Stimulated activated CD4-positive, alpha-beta T cell treated with anti-CD3 and anti-CD28 coated beads, Interleukin-12 subunit alpha, Interleukin-12 subunit beta, amount 100 ng/mL, for 48 hours (primary cell): ENCODE measurements around the gene ORAI3.
"Not testable (repeated sequence)": the region's sequence is repeated elsewhere in the genome, so short reads cannot be mapped to it uniquely, and the experiment has no call there.

Experiments used
- DNase-seq, 3 donors: peaks; one replicate each; pipeline ENCODE4 v3.0.0-alpha.2; 2020; ENCODE audit warnings: low read depth in 2 of 3, low spot score in 1 of 3

ORAI3 gene

GRCh38 chr16:30923554-30924075 lies 25.3 kb upstream of the ORAI3 start, which contains the start of gene FBXL19:
TSS of gene FBXL19 (plus strand) at chr16:30923572. CDS start at chr16:30925755, 2,183 bp downstream.
- no peak for DNase-seq

GRCh38 chr16:30924076-30924912 lies 24.6 kb upstream of the ORAI3 start:
- DNase-seq, result no peak

GRCh38 chr16:30924913-30925631 lies 23.8 kb upstream of the ORAI3 start:
- no peak for DNase-seq

GRCh38 chr16:30925632-30925987 lies 23.3 kb upstream of the ORAI3 start:
- no peak for DNase-seq

- no peak for DNase-seq
Measured at GRCh38 chr16:30925995-30926811, 22.7 kb upstream of the ORAI3 start.

- no peak for DNase-seq
Measured at GRCh38 chr16:30926937-30927788, 21.7 kb upstream of the ORAI3 start.

- DNase-seq, result no peak
Measured at GRCh38 chr16:30927789-30928378, 21.0 kb upstream of the ORAI3 start.

- no peak for DNase-seq
Measured at GRCh38 chr16:30928390-30928789, 20.5 kb upstream of the ORAI3 start.

GRCh38 chr16:30929167-30929566 lies 19.7 kb upstream of the ORAI3 start:
- DNase-seq, result no peak

GRCh38 chr16:30930160-30930571 lies 18.7 kb upstream of the ORAI3 start:
- no peak for DNase-seq

- DNase-seq, result no peak
Measured at GRCh38 chr16:30931068-30931650, 17.7 kb upstream of the ORAI3 start.

- peak in 2 of 3 donors; percentile 34 to 37 for DNase-seq
Measured at GRCh38 chr16:30934827-30935557, 13.9 kb upstream of the ORAI3 start.

GRCh38 chr16:30937692-30938091 lies 11.2 kb upstream of the ORAI3 start:
- no peak for DNase-seq

- DNase-seq, result not testable (repeated sequence)
Measured at GRCh38 chr16:30939571-30939970, 9.3 kb upstream of the ORAI3 start.

GRCh38 chr16:30941600-30942425 lies 7.1 kb upstream of the ORAI3 start:
- DNase-seq, result peak in 2 of 3 donors; percentile 51 to 56

GRCh38 chr16:30942426-30942806 lies 6.5 kb upstream of the ORAI3 start:
- DNase-seq, result no peak

GRCh38 chr16:30944352-30944751 lies 4.5 kb upstream of the ORAI3 start:
- no peak for DNase-seq
